ENCODE results near the gene ZNF484.
"Not testable (repeated sequence)": the region's sequence is repeated elsewhere in the genome, so short reads cannot be mapped to it uniquely, and the experiment has no call there.

ZNF484 gene

GRCh38 chr9:92864152-92864551 is 13.7 kb downstream of the ZNF484 start:
- DNase-seq (ENCODE audit: low read depth in 1 of 2, low spot score in 1 of 2): no peak

DNA sequence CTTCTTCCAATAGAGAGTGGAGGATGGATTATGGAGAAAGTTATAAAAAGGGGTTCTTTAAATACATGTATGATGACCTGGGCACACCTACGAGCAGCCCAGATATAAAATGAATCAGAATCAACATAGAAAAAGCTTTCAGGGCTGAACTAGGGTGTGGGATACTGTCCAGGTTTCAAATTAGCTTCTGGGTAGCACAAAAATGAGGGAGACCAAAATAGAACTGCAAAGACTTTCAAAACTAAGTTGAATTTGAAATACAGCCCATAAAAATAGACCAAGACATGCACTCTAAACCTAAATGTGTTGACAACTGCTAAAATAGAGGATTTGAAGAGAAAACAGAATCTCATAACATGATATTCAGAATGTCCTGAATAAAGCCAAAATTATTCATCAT is 17.0 kb downstream of the ZNF484 start:
- DNase-seq (ENCODE audit: low read depth in 1 of 2, low spot score in 1 of 2): no peak

- DNase-seq (ENCODE audit: low read depth in 1 of 2, low spot score in 1 of 2): no peak
Measured at GRCh38 chr9:92857236-92857635, 20.6 kb downstream of the ZNF484 start.

- DNase-seq (ENCODE audit: low read depth in 1 of 2, low spot score in 1 of 2): no peak
Measured at GRCh38 chr9:92853716-92854115, 24.1 kb downstream of the ZNF484 start.

DNA sequence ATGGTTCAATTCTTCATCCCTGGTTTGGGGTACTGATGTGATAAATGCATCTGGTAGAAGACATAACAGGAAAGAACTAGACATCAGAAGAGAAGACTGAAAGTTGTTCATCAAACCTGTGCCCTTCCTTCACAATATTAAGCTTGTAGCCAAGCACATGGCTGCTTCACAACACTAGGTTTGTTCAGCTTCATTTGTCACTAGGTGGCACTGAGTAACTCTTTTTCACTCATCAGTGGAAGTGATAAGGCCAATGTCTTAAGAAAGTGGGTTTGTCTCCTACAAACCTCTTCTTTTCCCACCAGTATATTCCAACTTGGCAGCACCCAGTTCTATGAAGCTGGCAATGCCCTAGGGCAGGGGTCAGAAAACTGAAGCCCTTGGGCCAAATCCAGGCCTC is 26.9 kb downstream of the ZNF484 start:
- DNase-seq (ENCODE audit: low read depth in 1 of 2, low spot score in 1 of 2): no peak

GRCh38 chr9:92848740-92849139 is 29.1 kb downstream of the ZNF484 start:
- DNase-seq (ENCODE audit: low read depth in 1 of 2, low spot score in 1 of 2): not testable (repeated sequence)

GRCh38 chr9:92846662-92847145 is 31.1 kb downstream of the ZNF484 start:
- DNase-seq (ENCODE audit: low read depth in 1 of 2, low spot score in 1 of 2): no peak

GRCh38 chr9:92838411-92838810 is 39.4 kb downstream of the ZNF484 start:
- DNase-seq (ENCODE audit: low read depth in 1 of 2, low spot score in 1 of 2): not testable (repeated sequence)

DNA sequence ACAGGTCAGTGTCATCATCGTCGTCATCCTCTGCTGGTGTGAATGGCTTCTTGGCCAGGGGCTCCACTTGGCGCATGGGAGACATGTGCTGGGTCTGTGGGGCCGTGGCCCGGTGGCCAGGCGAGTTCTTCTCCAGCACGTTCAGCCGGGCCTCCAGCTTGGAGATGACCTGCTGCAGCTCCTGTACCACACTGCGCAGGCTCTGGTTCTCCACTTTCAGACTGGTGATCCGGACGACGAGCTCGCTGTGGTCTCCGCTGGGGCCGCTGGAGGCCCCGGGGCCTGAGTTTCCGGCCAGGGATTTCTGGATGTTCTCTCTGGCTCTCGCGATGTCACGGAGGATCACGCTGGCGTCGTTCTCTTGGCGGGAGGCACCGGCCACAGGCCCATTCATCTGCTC is 40.6 kb downstream of the ZNF484 start:
- DNase-seq (ENCODE audit: low read depth in 1 of 2, low spot score in 1 of 2): no peak

DNA sequence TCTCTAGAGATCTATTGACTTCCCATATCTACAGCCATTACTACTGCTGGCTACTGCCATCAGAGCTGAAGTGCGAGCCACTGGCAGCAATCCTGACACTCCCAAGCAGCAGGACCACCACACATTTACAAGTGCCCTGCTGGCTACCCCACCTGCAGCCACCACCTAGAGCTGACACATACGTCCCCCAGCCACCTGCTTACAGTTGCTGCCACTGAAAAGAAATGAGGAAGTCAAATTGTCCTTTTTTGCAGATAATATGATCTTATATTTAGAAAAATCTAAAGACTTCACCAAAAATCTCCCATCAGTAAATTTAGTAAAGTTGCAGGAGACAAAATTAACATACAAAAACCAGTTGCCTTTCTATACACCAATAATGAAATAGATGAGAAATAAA is 48.4 kb downstream of the ZNF484 start:
- DNase-seq (ENCODE audit: low read depth in 1 of 2, low spot score in 1 of 2): no peak

- DNase-seq (ENCODE audit: low read depth in 1 of 2, low spot score in 1 of 2): not testable (repeated sequence)
Measured at GRCh38 chr9:92825065-92825464, 52.8 kb downstream of the ZNF484 start.

GRCh38 chr9:92820964-92821363 is 56.9 kb downstream of the ZNF484 start:
- DNase-seq (ENCODE audit: low read depth in 1 of 2, low spot score in 1 of 2): no peak

DNA sequence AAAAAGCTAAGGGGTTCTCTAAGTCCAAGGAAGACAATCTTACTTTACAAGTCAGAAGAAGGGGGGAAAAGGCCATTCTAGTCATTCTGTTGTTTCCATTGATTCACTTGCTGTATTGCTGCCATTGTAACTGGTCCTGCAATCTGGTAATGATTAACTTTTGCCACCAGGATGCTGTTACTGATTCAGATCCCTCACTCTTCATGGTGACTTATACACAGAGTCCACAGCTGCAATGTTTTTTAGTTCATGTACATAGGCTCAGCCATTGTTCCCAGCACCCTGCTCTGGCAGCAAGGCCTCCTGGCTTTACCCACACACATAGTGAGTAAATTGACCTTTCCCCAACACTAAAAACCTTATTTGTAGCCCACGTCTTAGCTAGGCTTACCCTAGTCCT is 57.9 kb downstream of the ZNF484 start:
- not testable (repeated sequence) for DNase-seq (ENCODE audit: low read depth in 1 of 2, low spot score in 1 of 2)

DNA sequence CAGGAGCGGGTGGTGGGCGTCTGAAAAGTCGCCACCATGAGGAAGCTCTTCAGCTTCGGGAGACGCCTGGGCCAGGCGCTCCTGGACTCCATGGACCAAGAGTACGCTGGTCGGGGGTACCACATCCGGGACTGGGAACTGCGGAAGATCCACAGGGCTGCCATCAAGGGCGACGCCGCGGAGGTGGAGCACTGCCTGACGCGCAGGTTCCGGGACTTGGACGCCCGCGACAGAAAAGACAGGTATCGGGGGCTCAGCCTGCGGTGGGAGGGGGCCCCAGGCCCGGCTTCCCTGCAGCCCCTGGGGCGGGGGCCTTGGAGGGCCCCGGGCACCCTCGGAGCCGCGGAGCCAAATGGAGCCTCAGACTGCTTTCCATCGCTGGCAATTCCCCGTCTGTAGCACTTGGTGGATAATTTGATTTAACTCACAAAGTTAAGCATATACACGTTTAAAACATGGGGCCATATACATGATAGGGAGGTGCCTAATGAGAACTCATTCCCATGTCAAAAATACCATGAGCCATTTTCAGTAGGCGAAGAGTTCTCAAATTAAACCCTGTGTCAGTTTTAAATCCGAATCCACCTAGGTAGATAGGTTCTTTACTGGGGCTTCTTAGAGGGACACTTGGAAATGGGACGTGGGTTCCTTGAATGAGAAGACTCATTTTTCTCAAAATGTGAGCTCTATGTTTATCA is 68.1 kb downstream of the ZNF484 start:
- not testable (repeated sequence) for DNase-seq (ENCODE audit: low read depth in 1 of 2, low spot score in 1 of 2)

- DNase-seq (ENCODE audit: low read depth in 1 of 2, low spot score in 1 of 2): peak in 1 of 2 donors; percentile 36
Measured at GRCh38 chr9:92808726-92809451, 68.9 kb downstream of the ZNF484 start.

- no peak for DNase-seq (ENCODE audit: low read depth in 1 of 2, low spot score in 1 of 2)
Measured at GRCh38 chr9:92807757-92808725, 69.8 kb downstream of the ZNF484 start.

GRCh38 chr9:92807031-92807756 is 70.6 kb downstream of the ZNF484 start:
- no peak for DNase-seq (ENCODE audit: low read depth in 1 of 2, low spot score in 1 of 2)

DNA sequence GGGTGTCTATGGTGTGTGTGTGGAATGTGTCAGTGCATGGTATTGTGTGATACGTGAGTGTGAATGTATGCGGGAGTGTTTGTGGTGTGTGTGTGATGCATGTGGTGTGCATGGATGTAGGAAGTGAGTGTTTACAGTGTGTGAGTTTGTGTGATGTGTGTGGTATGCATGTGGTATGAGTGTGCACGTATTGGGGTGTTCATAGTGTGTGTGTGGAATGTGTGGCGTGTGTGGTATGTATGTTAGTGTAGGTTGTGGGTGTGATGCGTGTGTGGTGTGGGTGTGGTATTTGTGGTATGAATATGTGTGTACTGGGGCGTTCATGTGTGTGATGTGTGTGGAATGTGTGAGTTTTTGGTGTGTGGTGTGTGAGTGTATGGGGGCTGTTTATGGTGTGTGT is 73.1 kb downstream of the ZNF484 start:
- DNase-seq (ENCODE audit: low read depth in 1 of 2, low spot score in 1 of 2): no peak

- DNase-seq (ENCODE audit: low read depth in 1 of 2, low spot score in 1 of 2): no peak
Measured at GRCh38 chr9:92798358-92798757, 79.5 kb downstream of the ZNF484 start.

DNA sequence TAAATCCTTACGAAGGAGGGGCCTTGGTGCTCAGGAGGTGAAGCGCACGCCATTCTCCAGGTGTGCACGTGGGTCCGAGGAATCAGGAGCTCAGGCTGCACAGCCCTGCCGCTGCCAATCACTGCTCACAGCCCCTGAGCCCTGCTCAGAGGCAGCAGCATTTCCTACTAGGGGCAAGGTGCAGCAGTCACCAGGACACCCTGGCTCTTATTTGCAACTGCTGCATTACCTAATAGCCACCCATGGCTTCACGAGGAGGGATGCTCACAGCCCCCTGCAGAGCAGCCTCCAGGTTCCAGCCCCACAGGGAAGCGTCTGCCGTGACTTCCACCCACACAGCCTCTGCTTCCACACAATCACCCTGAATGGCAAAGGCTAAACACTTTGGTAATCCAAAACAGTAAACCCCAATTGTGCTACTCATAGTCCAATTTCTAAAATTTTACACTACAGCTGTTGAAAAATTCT is 81.5 kb downstream of the ZNF484 start:
- DNase-seq (ENCODE audit: low read depth in 1 of 2, low spot score in 1 of 2): not testable (repeated sequence)

Measured in stimulated activated CD4-positive, alpha-beta T cell treated with anti-CD3 and anti-CD28 coated beads, Interleukin-15, amount 100 ng/mL, for 1 hour (primary cell).